Tibial nerve (tissue), 4 donors: ENCODE measurements around the gene RBM4B. TPM values are rescaled to one million over a fixed set of nuclear protein-coding genes. Genes with fewer than 3 reads are reported as not detected.

ENCODE experiments used
- DNase-seq, 2 donors: peaks; one replicate each; pipeline ENCODE4 v3.0.0-alpha.2; 2019; ENCODE audit warnings: low spot score in 2 of 2
- H3K27ac ChIP-seq, 4 donors: fragments of 200-600 bp; sonication (generic) in 3 of 4; one replicate each; pipeline ENCODE4 v1.5.1; 2017 to 2019; ENCODE audit warnings: mild to moderate bottlenecking in 1 of 4
- H3K27me3 ChIP-seq, 2 donors: fragments of 200-600 bp; sonication (generic) in 1 of 2; one replicate each; pipeline versions ENCODE4 v1.5.1 to v1.6.0; 2017 to 2019
- H3K36me3 ChIP-seq, 3 donors: fragments of 200-600 bp; sonication (generic); one replicate each; pipeline ENCODE4 v1.5.1; 2018 to 2019
- H3K4me1 ChIP-seq, 4 donors: fragments of 200-600 bp; sonication (generic) in 3 of 4; one replicate each; pipeline ENCODE4 v1.5.1; 2017 to 2019
- H3K4me3 ChIP-seq, 4 donors: fragments of 200-600 bp; sonication (generic) in 3 of 4; one replicate each; pipeline ENCODE4 v1.5.1; 2017 to 2019; ENCODE audit warnings: mild to moderate bottlenecking in 1 of 4, moderate library complexity in 1 of 4
- H3K9me3 ChIP-seq, 4 donors: fragments of 200-600 bp; sonication (generic) in 3 of 4; one replicate each; pipeline ENCODE4 v1.5.1; 2017 to 2019
- CTCF ChIP-seq, 5 experiments: fragments of 200-600 bp in 3 of 5; fragments of 450-650 bp in 2 of 5; sonication (generic) in 3 of 5; IDR thresholded peaks; one replicate each; pipeline ENCODE4 v1.5.1; 2016 to 2019; ENCODE audit warnings: antibody characterized with exemption in 5 of 5, mild to moderate bottlenecking in 3 of 5, moderate library complexity in 2 of 5
- EP300 ChIP-seq, 2 donors: sonication (generic); formaldehyde crosslinking; IDR thresholded peaks; one replicate each; pipeline ENCODE4 v1.6.1; 2017; ENCODE audit warnings: antibody characterized with exemption in 2 of 2, mild to moderate bottlenecking in 1 of 2
- POLR2A ChIP-seq, 2 donors: fragments of 450-650 bp; IDR thresholded peaks; one replicate each; pipeline ENCODE4 v1.6.1; 2017; ENCODE audit warnings: antibody characterized with exemption in 2 of 2, mild to moderate bottlenecking in 2 of 2, moderate library complexity in 2 of 2
- WGBS, 2 donors: methylation state at CpG; one replicate each; pipeline ENCODE4 v1.1.5; 2018; 5-methylcytosine and 5-hydroxymethylcytosine counted together
- total RNA-seq, 4 donors: library from RNA; depleted of rRNA; stranded (reverse); fragments of >200 nt; gene quantifications; one replicate each; pipeline ENCODE4 v1.1.0, GENCODE V29; 2016

RBM4B gene
- total RNA-seq, 4 donors from 2014 or later: 7.1 to 15.9 (median 12.2) TPM

DNA sequence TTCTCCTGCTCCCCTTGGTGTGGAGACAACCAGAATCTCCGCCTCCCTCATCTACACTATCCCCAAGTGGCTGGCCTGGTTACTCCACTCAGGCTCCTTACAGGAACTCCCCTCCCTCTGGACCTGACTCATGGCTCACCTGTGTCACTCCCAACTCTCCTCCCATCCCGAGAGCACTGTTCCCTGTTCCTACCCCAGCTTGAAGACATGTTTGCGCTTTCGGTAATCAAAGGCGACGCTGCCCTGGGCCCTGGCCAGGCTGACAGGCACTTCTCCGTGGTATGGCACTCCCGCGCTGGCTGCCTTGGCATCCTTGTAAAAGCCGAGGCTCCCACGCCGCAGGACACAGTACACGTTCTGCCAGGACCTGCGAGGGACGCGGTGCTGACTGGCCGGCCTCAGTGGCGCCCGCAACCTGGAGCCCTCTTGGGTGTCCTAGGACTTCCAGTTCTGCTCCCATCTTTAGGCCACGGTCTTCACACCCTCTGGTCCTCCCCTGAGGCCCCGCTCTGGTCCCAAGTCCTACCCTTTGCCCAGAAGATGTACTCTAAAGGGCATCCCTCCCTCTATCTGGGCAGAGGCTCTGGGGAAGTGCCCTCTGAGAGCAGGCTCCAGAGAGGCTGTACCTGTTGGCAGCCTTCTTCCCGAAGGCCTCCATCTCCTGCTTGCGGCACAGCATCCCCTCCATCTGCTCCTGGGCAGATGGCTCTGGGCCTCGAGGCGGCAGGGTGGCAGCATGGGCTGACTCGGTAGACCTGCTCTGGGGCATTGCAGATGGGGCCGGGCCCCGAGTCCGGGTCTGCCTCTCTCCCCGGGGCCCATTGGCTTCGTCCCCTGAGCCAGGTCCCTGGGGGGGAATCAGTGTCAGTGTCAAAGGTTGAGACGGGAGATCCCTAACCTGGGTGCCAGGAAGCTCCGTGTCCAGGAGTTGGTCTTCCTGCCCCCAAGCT, 9.4 kb upstream of the RBM4B start:
- Histone ChIP-seq H3K9me3 (no peaks in the 10 kb centered on the region), H3K4me1 (no peaks in the 10 kb centered on the region), H3K27me3 (no peaks in the 10 kb centered on the region), H3K27ac (no peak overlapping the region), H3K36me3 (peaks cover 0 to 17% (median 0%) of the 10 kb centered on the region in 3 donors), H3K4me3 (no peak overlapping the region)
- DNase-seq: no peak
- WGBS, 2 donors: 90 to 92% methylated on average over 31 to 33 of the region's 33 CpGs
- no peak for TF ChIP-seq EP300 (IDR thresholded peaks at IDR 0.05)

DNA sequence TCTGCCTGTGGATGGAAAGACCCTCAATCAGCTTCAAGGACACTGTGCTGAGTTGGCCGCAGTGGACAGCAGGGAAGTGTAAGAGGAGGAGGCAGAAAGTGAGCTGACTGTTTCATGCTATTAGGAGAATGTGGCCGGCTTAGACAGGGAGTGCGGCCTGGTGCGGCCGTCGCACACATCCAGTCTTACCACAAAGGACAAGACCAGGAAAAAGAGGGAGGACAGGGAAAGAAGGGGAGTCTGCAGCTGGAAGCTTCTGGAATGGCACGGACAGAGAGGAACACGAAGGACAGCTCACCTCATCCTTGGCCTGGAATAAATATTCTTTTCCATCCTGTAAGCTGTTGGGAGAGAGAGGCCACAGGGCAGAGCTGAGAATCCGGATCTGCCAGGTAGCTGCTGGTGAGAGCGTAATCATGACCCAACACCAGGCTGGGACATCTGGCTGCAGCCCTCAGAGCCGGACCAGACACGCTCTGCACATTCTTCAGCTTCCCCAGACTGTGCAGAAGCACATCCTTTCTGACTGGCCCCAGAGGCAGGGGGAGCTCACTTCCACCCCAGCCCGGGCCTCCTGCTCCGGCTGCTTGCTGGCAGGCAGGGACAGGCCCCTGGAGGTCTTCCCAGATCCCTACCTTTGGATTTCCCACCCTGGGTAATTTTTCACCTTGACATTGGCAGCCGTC, 8.6 kb upstream of the RBM4B start:
- Histone ChIP-seq H3K9me3 (no peaks in the 10 kb centered on the region), H3K4me3 (no peak overlapping the region), H3K27me3 (no peaks in the 10 kb centered on the region), H3K27ac (no peak overlapping the region), H3K36me3 (peaks cover 0 to 17% (median 0%) of the 10 kb centered on the region in 3 donors), H3K4me1 (no peaks in the 10 kb centered on the region)
- no peak for DNase-seq
- WGBS, 2 donors: 81 to 83% methylated on average over 15 of the region's 15 CpGs
- TF ChIP-seq EP300 (IDR thresholded peaks at IDR 0.05): no peak
- no peak for TF ChIP-seq CTCF (IDR thresholded peaks at IDR 0.05)
- TF ChIP-seq POLR2A (IDR thresholded peaks at IDR 0.05): no peak

GRCh38 chr11:66685276-66686099, 7.8 kb upstream of the RBM4B start:
- Histone ChIP-seq H3K9me3 (no peaks in the 10 kb centered on the region), H3K36me3 (peaks cover 0 to 17% (median 0%) of the 10 kb centered on the region in 3 donors), H3K27ac (no peak overlapping the region), H3K4me3 (no peak overlapping the region), H3K27me3 (no peaks in the 10 kb centered on the region), H3K4me1 (no peaks in the 10 kb centered on the region)
- WGBS, 2 donors: 75 to 77% methylated on average over 27 of the region's 27 CpGs
- TF ChIP-seq CTCF (IDR thresholded peaks at IDR 0.05) (no peak), EP300 (IDR thresholded peaks at IDR 0.05) (no peak), POLR2A (IDR thresholded peaks at IDR 0.05) (no peak)
- no peak for DNase-seq

DNA sequence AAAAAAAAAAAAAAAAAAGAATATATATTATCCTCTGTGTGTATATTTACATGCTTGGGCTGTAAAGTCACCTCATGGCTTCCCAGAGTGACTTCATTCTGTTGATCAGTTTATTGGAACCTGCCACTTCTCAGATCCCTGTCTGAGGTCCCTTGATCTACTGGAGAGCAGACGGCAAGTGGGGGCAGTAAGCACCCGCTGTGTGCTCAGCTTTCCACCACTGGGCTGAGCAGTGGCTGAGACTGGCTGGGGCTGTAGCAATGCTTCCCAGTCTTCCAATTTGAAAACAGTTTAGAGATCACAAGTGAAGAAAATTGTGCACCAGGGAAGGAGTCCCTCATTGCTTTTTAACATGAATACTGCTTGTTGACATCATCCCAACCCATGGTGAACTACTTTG, 6.9 kb upstream of the RBM4B start:
- no peak for DNase-seq

More for the DNA sequence above, 6.9 kb upstream of the RBM4B start:
- Histone ChIP-seq H3K4me1 (no peaks in the 10 kb centered on the region), H3K36me3 (peaks cover 0 to 17% (median 0%) of the 10 kb centered on the region in 3 donors), H3K4me3 (no peak overlapping the region), H3K27me3 (no peaks in the 10 kb centered on the region), H3K27ac (no peak overlapping the region), H3K9me3 (no peaks in the 10 kb centered on the region)
- 94 to 97% methylated on average over 2 of the region's 2 CpGs for WGBS, 2 donors
- TF ChIP-seq POLR2A (IDR thresholded peaks at IDR 0.05) (no peak), EP300 (IDR thresholded peaks at IDR 0.05) (no peak), CTCF (IDR thresholded peaks at IDR 0.05) (no peak)
